Measurements from ENCODE around the gene ACTR8.

DNA sequence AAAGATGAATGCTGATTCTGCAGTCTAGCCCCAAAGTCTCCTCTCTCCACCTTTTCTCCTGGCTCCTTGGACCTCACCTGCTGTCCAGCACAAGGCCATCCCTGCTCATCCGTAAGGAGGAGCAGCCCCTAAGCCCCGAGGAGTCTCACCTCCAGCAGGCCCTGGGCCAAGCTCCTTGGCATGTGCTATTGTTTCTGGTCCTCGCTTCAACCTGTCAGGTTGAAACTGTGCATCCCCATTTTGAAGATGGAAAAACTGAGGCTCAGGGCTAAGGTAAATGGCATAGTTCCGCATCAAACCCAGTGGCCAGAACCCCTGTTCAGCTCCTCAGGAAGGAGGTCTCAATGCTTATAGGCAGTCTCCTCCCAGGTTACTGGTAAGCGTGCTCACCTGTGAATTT is 61.9 kb downstream of the ACTR8 start:
- TF ChIP-seq, protein P1, sequence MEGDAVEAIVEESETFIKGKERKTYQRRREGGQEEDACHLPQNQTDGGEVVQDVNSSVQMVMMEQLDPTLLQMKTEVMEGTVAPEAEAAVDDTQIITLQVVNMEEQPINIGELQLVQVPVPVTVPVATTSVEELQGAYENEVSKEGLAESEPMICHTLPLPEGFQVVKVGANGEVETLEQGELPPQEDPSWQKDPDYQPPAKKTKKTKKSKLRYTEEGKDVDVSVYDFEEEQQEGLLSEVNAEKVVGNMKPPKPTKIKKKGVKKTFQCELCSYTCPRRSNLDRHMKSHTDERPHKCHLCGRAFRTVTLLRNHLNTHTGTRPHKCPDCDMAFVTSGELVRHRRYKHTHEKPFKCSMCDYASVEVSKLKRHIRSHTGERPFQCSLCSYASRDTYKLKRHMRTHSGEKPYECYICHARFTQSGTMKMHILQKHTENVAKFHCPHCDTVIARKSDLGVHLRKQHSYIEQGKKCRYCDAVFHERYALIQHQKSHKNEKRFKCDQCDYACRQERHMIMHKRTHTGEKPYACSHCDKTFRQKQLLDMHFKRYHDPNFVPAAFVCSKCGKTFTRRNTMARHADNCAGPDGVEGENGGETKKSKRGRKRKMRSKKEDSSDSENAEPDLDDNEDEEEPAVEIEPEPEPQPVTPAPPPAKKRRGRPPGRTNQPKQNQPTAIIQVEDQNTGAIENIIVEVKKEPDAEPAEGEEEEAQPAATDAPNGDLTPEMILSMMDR (conservative IDR thresholded peaks at IDR 0.05; ENCODE audit: low read length), result no peak
- TF ChIP-seq EZH2phosphoT487 (IDR thresholded peaks at IDR 0.05; ENCODE audit: borderline replicate concordance, low read depth, low read length), result no peak
